ENCODE measurements around the gene KCNJ12. TPM values are rescaled to one million over a fixed set of nuclear protein-coding genes. Genes with fewer than 3 reads are reported as not detected.

Gene KCNJ12
- total and polyA plus RNA-seq, 2 experiments from 2014 or later: 0.61 to 2.4 TPM

GRCh38 chr17:21370430-21370829 is 5.7 kb upstream of the KCNJ12 start:
- H3K27ac Mint-ChIP-seq: no peak overlapping the region
- H3F3A ChIP-seq (replicated peaks; ENCODE audit: low read depth): no peaks in the 10 kb centered on the region
- no peaks in the 10 kb centered on the region for H4K20me1 ChIP-seq (replicated peaks; ENCODE audit: insufficient read depth)
- peaks cover under 1% of the 10 kb centered on the region; the same call in 1 of the 3 replicates for H3K9me3 Mint-ChIP-seq
- peaks cover 28% of the 10 kb centered on the region for H3K4me1 Mint-ChIP-seq
- no peak overlapping the region for H3K4me3 Mint-ChIP-seq
- peaks cover 11% of the 10 kb centered on the region for H3K27me3 ChIP-seq (ENCODE audit: insufficient read depth)
- peak overlapping the region; percentile 26; the same call in 1 of the 2 replicates for H3K4me2 ChIP-seq
- H3K27ac ChIP-seq (ENCODE audit: low read depth): no peak overlapping the region
- peaks cover 14% of the 10 kb centered on the region for H3K27me3 Mint-ChIP-seq (ENCODE audit: insufficient read depth, low read depth, poor library complexity)
- peak; percentile 49 for ATAC-seq
- no peaks in the 10 kb centered on the region for H3K36me3 Mint-ChIP-seq (ENCODE audit: low read depth)
- H3K4me3 ChIP-seq: no peak overlapping the region
- DNase-seq (ENCODE audit: low spot score): no peak
- no peaks in the 10 kb centered on the region for H3K9me2 ChIP-seq (ENCODE audit: insufficient read depth)
- TF ChIP-seq ETS1 (IDR thresholded peaks at IDR 0.05) (no peak), ZNF462 (CRISPR knock-in tag; IDR thresholded peaks at IDR 0.05) (no peak), NANOG (IDR thresholded peaks at IDR 0.05; ENCODE audit: borderline replicate concordance) (no peak), POLR2AphosphoS5 (IDR thresholded peaks at IDR 0.05; ENCODE audit: low read depth) (no peak), EZH2phosphoT487 (IDR thresholded peaks at IDR 0.05; ENCODE audit: unreplicated experiment) (no peak), ZNF331 (CRISPR knock-in tag; IDR thresholded peaks at IDR 0.05; ENCODE audit: low read depth) (no peak), JUNB (IDR thresholded peaks at IDR 0.05; ENCODE audit: unreplicated experiment) (no peak), EZH2 (IDR thresholded peaks at IDR 0.05; ENCODE audit: low read depth, unreplicated experiment) (no peak), CREB1 (CRISPR knock-in tag; IDR thresholded peaks at IDR 0.05; ENCODE audit: low read depth) (no peak), ZNF114 (CRISPR knock-in tag; IDR thresholded peaks at IDR 0.05) (no peak), REST (IDR thresholded peaks at IDR 0.05; ENCODE audit: unreplicated experiment) (no peak)
- peaks cover 9% of the 10 kb centered on the region; the same call in 1 of the 2 replicates for H3K4me1 ChIP-seq (ENCODE audit: insufficient read depth)
- H2AFZ ChIP-seq: peak overlapping the region; percentile 72
- H3K36me3 ChIP-seq (ENCODE audit: insufficient read depth): no peaks in the 10 kb centered on the region
- no peaks in the 10 kb centered on the region for H3K79me2 ChIP-seq (replicated peaks; ENCODE audit: insufficient read depth)

All from GM23338 (cell line).